HT-29 (cell line): ENCODE measurements around the gene PPP2R2D. TPM values are rescaled to one million over a fixed set of nuclear protein-coding genes. Genes with fewer than 3 reads are reported as not detected.
"Not testable (repeated sequence)": the region's sequence is repeated elsewhere in the genome, so short reads cannot be mapped to it uniquely, and the experiment has no call there.

Source experiments
- DNase-seq: peaks from one replicate; pipeline ENCODE4 v3.0.0-alpha.2; 2015; ENCODE audit warnings: low spot score
- total RNA-seq: library from RNA; depleted of rRNA; stranded (reverse); fragments of >200 nt; shearing (Covaris generic); gene quantifications from 2 replicates; pipeline ENCODE4 v1.2.3, GENCODE V29; 2014

The PPP2R2D gene
- total RNA-seq, 1 experiment from 2014 or later: 30.3 TPM

DNA sequence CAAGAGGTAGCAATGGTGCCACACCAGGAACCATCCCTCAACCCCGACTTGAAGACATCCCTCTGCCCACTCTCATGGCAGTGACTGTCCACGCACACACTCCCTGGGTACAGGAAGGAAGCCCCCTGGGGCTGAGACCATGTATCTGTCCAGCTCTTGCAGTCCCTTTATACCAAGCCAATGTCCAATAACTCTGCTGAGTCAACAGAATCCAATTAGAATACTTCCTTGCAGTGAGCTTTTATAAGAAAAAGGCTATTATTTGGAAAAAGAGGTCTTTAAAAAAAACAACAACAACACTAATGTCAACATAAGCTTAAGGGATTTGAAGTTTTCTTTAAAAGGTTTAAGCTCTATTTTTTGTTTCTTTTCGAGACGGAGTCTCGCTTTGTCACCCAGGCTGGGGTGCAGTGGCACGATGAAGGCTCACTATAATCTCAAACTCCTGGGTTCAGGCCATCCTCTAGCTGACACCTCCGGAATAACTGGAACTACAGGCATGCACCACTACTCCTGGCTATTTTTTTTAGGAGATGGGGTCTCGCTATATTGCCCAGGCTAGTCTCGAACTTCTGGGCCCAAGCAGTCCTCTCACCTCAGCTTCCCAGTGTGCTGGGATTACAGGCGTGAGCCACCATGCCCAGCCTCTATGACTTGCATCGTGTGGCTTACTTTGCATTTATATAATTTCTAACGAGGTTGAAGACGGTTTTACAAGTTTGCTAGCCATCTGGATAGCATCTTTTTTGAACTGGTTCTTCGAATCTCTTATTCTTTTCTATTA lies 73.4 kb downstream of the PPP2R2D start:
- no peak for DNase-seq

DNA sequence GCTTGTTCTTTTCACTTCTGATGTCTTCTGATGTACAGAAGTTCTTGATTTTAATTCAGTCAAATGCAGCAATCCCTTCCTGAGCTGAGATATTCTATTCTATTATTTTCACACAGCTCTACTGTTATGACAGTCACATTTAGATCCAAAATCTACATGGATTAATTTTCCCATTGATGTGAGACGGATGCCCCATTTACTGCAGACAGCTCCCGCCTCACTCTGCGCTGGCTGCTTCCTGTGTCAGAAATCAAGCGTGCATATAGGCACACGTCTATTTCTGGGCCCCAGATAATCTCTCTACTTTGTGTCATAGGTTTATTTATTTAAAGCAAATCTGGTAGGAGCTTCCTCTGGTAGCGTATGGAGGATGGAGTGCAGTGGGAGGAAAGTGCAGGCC lies 74.2 kb downstream of the PPP2R2D start:
- DNase-seq: no peak

DNA sequence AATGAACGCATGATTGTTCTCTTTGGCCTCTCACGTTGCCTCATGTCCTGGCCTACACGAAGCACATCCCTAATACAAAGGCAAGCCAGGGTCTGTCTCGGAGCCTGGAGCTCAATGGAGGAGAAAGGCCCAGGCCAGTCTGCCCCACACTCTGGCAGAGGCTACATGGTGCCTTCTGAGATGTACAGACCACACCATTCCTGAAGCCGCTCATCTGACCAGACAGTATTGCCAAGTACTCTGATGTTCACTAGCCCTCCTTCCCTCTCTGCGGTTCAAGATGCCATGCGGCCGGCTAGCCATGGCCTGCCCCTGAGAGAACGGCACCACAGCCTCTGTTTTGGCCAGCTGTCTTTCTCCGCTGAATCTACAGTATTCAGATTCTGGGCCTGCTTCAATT lies 75.0 kb downstream of the PPP2R2D start:
- no peak for DNase-seq

DNA sequence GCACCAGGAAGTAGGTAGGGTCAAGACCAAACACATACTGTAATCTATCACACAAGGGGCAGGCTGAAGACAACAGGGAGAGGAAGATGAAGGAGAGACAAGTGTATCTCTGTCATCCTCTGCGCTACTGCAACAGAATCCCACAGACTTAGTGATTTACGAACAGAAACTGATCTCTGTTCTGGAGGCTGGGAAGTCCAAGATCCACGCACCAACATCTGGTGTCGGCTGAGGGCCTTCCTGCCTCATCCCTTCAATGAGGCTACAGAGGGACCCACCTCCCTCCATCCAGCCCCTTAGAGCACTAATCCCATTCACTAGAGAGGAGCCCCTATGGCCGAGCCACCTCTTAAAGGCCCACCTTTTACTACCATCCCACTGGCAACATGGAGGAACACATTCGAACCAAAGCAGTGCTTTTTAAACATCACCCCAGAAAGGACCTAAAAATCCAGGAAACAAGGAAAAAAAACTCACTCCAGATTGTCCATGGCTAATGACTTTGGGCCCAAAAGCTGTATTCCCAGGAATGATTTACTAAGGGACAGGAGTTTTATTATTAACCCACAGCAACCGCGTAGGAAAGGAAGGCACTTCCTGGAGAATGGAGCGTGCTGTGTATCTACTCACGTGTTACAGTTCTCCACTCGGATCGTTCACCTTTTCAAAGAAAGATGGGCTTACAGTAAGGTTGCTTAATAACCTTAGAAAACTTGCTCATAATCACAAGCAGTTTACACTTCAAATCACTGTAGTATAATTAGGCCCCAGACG lies 76.7 kb downstream of the PPP2R2D start:
- DNase-seq: no peak

DNA sequence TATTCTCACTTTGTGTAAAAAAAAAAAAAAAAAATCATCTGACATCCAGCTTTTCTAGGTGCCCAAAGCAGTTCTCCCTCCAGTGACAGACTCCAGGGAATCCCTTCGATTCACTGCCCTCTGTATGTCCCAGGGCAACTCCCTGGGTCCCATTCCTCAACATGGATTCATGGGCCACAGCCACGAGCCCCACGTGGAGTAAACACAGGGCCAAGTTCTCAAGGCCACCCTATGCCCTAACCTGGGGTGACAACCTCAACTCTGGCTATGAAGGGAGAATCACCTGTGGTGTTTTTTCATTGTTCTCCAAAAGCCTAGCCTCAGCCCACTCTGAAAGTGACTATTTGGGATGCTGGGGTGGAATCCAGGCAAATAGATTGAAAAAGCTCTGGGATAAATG lies 77.6 kb downstream of the PPP2R2D start:
- DNase-seq: no peak

DNA sequence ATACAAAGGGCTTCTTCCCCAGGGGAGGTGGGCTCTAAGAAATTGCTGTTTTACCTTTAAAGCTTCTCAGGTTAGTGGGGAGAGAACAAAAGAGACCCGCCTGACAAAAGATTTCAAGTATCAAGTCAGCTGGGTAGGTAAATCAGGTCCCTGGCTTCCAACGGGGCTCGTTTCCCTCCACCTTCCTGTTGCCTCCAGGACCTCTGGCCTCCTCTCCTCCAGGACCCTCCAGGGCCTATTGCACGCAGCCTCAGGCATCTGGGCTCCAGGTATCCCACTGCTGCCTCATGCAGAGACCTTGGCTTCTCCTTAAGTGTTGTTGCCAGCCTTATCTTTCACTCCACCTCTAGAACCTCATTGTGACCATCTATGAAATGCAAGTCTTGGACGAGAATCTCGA lies 78.0 kb downstream of the PPP2R2D start:
- DNase-seq: no peak

DNA sequence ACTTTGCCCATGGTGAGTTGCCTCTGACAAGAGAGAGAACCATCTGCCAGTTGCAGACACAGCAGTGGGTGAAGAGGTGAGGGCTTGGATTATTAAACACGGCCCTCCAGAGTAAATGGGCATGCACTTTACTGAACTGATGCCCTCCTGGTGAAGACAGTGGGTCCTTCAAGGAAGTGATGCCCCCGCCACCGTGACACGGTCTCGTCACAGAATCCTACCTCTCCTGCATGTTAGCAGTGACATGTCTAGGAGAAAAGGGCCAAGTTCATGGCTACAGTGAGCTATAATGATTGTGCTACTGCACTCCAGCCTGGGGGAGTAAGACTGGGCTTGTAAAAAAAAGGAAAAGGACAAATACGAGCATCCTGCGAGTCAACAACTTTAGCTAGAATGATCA lies 78.5 kb downstream of the PPP2R2D start:
- DNase-seq: no peak

DNA sequence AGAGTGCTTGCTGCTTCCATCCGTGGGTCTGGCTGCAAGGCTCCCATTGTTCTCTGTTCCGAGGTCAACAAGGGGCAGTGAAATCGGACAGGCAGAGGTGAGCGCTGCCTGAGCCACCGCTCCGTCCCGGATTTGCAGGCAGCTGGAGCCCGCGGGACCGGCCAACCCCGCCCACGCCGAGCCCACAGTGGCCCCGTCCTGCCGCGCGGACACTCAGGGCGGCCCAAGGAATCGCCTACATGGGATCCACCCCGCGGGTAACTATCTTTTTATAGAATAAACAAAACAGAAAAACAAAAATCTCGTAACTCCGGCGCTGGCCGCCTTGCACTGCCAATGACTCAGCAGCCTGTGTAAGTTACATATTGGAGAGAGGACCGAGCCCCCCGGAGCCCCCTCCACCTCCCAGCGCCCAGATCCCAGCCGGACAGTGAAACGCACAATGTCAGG lies 79.0 kb downstream of the PPP2R2D start:
- no peak for DNase-seq

DNA sequence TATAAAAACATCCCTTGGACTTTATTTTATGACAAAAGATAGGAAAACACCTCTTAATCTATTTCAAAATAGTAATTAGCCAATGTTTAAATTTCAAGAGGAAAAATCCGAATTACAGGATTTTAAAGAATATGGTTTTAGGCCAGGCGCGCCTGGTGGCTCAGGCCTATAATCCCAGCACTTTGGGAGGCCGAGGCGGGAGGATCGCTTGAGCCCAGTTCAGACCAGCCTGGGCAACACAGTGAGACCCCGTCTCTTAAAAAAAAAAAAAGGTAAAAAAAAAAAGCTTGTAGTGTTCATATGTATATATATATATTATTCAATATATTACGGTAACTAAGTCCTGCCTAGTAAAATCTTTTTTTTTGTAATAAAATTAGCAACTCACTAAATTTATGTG lies 79.5 kb downstream of the PPP2R2D start:
- no peak for DNase-seq

DNA sequence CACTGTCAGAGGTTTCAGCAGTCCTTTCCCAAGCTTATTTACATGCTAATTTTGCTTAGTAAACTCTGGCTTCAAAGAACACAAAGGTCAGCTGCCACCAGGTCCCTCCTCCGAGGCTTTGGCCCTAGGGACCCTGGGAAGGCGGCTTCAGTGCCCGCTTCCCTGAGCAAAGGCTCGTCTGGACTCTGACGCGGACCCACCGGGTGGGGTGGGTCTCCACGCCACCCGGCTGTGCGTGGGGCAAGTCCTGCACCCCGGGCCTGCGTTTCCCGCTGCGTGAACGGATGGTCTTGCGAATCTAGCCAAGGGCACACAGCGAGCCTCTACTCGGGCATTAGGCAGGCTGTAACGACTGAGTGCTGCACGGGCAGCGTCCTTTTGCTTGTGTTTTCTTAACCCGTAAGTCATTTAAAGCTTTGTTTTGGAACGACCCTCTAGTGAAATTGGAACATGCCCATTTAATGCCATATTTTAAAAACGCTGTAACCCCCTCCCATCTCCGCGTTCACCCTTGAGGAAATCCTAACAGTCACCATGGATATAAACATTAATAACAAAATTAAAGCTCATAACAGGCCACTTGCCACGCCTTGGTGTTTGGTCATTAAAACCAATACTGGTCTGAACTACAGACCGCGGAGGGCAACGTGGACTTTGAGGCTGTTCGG lies 80.1 kb downstream of the PPP2R2D start:
- no peak for DNase-seq

DNA sequence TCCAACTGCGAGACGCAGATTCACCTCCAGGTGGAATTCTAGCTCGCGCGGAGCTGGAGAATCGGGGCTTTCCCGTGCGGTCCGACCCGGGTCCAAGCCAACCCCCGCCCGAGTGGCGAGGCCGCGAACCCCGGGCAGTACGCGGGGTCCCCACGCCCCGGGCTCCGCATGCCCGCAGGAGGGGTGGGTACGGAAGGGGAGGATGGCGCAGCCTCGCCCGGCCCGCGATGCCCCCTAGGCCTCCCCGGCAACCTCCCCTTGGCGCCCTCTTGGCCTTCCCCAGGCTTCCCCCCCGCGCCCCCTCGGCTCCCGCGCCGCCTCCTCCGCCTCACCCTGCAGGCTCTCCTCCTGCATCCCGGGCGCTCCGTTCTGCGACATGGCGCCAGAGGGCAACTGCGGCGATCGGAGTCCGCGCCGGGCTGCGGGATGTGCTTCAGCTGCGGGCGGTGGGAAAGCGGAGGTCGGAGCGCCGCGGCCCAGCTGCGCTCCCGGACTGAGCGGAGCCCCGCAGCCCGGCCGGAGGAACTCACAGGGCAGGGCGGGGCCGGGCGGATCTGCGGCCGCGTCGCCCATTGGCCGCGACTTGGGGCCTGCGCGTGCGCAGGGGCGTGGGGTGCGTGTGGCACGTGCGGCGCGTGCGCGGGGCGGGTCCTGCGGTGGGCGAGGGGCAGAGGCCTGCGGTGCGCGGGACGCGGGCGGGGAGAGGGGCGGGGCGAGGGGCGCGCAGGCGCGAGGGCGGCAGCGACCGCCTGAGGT lies 80.8 kb downstream of the PPP2R2D start, which contains the start of gene BNIP3:
Gene BNIP3, minus strand, starts transcription at position 495 of the 756 bp plus-strand sequence. Its CDS starts 117 bp downstream, at position 378.
- no peak for DNase-seq

DNA sequence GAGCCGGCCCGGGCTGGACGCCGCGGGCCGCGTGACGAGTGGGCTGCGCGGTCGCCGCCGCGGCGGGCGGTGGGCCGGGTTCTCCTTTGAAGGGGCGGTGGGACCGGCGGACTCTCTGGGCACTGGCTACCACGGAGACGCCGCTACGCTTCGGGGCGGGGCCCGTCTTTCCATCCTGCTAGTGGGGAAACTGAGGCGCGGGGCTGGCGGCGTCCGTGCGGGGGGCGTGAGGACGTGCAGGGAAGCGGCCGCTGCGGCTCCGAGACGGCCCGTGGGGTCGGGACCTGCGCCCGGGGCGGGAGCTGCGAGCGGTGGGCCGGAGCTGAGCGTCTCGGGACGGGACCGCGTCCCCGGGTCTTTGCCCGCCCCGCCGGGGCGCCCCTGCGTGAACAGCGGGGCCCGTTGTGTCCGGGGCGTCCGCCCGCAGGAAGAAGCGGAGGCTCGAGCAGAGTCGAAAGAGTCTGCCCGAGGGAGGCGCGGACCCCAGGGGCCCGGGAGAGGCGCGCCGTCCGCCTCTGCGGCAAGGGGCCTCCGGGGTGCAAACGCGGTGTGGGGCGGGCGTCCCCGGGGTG lies 81.5 kb downstream of the PPP2R2D start:
- DNase-seq: no peak

DNA sequence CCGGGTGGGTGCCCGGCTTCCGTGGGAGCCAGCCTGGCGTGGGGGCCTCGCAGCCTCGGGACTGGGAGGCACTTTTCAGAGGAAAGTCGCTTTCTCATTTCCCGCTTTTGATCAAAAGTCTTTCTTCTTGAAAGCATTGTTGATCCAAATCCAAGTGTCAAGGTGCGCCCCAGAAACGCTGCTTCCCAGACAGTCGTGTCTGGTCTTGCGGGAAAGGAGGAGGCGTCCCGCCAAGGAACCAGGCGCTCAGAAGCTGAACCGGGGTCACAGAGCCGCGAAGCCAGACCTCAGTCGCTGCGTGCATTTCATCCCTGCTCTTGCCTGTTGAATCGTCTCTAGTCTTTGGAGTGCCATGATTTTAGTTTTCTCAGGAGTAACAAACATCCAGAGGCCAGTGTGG lies 82.0 kb downstream of the PPP2R2D start:
- no peak for DNase-seq

DNA sequence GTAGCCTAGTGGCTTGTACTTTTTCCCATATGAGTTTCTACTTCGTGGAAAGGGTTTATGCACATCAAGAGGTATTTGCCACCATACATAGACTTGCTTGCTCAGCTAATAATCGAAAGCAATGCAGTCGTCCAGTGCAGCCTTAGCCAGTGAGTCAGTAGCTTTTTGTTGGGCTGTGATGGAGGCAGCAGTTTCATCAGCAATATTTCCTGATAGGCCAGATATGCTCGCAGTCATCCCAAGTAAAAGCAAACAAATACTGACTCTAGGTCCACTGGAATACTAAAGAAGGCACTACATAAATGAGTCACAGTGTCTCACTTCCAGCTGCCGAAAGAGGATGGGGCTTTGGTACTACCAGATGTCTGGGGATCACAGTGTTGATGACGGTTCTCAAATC lies 83.0 kb downstream of the PPP2R2D start:
- no peak for DNase-seq

DNA sequence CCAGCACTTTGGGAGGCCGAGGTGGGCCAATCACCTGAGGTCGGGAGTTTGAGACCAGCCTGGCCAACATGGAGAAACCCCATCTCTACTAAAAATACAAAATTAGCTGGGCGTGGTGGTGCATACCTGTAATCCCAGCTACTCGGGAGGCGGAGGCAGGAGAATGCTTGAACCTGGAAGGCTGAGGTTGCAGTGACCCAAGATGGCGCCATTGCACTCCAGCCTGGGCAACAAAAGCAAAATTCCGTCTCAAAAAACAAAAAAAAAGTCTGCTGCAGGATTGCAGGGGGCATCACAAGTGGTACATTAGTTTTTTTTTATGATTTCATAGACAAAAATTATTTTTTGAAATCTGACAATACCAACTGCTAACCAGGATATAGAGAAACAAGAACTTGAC lies 86.0 kb downstream of the PPP2R2D start:
- not testable (repeated sequence) for DNase-seq

DNA sequence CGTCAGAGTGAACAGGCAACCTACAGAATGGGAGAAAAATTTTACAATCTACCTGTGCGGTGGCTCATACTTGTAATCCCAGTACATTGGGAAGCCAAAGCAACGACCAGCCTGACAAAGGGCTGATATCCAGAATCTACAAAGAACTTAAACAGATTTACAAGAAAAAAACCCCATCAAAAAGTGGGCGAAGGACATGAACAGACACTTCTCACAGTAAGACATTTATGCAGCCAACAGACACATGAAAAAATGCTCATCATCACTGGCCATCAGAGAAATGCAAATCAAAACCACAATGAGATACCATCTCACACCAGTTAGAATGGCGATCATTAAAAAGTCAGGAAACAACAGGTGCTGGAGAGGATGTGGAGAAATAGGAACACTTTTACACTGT lies 86.5 kb downstream of the PPP2R2D start:
- not testable (repeated sequence) for DNase-seq

DNA sequence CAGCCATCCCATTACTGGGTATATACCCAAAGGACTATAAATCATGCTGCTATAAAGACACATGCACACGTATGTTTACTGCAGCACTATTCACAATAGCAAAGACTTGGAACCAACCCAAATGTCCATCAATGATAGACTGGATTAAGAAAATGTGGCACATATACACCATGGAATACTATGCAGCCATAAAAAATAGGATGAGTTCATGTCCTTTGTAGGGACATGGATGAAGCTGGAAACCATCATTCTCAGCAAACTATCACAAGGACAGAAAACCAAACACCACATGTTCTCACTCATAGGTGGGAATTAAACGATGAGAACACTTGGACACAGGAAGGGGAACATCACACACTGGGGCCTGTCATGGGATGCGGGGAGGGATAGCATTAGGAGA lies 87.0 kb downstream of the PPP2R2D start:
- not testable (repeated sequence) for DNase-seq

DNA sequence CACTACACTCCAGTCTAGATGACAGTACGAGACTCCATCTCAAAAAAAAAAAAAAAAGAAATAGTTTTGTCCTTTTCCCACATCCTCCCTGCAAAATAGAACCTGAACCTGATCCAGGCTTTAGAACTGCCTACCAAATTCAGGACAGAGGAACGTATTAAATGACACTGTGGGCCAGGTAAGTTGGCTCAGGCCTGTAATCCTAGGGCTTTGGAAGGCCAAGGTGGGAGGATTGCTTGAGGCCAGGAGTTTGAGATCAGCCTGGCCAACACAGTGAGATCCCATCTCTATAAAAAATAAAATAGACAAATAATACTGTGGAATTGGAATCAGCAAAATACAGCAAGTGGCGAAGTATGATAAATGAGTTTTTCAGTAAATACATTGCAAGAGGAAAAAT lies 90.9 kb downstream of the PPP2R2D start:
- no peak for DNase-seq

DNA sequence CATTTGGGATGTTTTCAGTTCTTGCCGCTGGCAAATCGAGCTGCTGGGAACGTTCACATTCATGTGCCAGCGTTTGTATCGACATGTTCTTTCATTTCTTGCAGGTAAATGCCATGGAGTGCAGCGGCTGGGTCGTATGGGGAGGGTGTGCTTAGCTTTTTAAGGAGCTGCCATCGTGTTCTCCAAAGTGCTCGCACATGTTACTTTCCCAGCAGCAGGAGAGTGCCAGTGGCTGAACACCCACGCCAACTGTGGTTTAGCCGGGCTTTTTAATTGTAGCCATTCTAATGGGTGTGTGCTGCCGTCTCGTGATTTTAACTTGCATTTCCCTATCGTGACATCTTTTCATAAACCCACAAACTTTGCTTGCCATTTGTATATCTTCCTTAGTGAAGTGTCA lies 92.5 kb downstream of the PPP2R2D start:
- no peak for DNase-seq

DNA sequence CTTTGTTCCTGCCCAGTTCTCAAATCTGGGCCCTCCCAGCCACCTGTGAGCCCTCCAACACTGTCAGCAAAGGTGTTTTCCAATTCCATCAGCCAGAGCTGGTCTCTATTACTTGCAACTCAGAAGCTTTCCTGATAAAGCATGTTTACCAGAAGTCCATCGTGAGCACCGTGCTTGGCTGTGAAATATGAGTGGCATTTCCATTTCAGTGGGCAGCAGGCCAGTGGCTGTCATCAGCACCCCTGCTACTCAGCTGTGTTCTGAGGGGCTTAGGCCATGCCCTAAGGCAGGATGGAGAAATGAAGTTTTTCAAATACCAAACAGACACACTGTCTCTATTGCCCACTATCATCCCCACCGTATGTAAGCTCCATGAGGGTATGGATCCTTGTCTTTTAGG lies 93.6 kb downstream of the PPP2R2D start:
- no peak for DNase-seq
